K562 (cell line): ENCODE data around the gene JRKL. TPM values are rescaled to one million over a fixed set of nuclear protein-coding genes. Genes with fewer than 3 reads are reported as not detected.

Experiments
- ATAC-seq: fragments of 200-7000 bp; cut with Tn5 transposase; 3 replicates; pipeline ENCODE4 v1.9.1; 2020; ENCODE audit warnings: moderate library complexity
- BruUV-seq: library from RNA; stranded (reverse); fragments of 400-500 nt; replicated peaks from 2 replicates; lab custom pipeline; 2021; lab: Mats Ljungman, UMichigan
- CTCF ChIA-PET: fragments of 300-600 bp; formaldehyde crosslinking; extraction: SDS; loops from one replicate; lab custom pipeline; 2021; ENCODE audit warnings: low intra/inter-chr PET ratio; lab: Yijun Ruan, JAX
- POLR2A ChIA-PET: fragments of 300-600, 350-650 bp; sonication (Branson Sonifier 250); formaldehyde crosslinking; extraction: SDS; loops from one replicate; lab custom pipeline; 2021; ENCODE audit warnings: antibody characterized with exemption, inconsistent platforms; lab: Yijun Ruan, JAX
- DNase-seq, 4 experiments: peaks; one replicate each; pipeline versions ENCODE4 v3.0.0 to v3.0.0-alpha.2; 2011 to 2018; ENCODE audit warnings: low spot score in 3 of 4, mixed read lengths in 3 of 4; ENCODE audit errors: extremely low read depth in 1 of 4
- FAIRE-seq: peaks from 2 replicates; lab custom pipeline; 2011; peaks lifted over from hg19 to GRCh38; lab: Jason Lieb, UNC
- H2AFZ ChIP-seq: 2 replicates; pipeline ENCODE4 v1.6.0; 2011; ENCODE audit warnings: low read depth, low read length, control low read depth, inconsistent platforms
- H3K27ac ChIP-seq: fragments of 200-600 bp; 3 replicates; pipeline ENCODE4 v1.8.0; 2011; ENCODE audit warnings: low read depth, mild to moderate bottlenecking, control low read depth, inconsistent platforms, low read length, moderate library complexity, mixed read lengths; ENCODE audit errors: extremely low read depth
- H3K27me3 ChIP-seq, 2 experiments: fragments of 300-600 bp in 1 of 2; 2 replicates in 1 of 2; 3 replicates in 1 of 2; pipeline versions ENCODE4 v1.6.0 to v1.8.0; 2011; ENCODE audit warnings: inconsistent platforms in 2 of 2, low read length in 2 of 2, mild to moderate bottlenecking in 1 of 2, mixed read lengths in 1 of 2, moderate library complexity in 1 of 2; ENCODE audit not compliant: control insufficient read depth in 2 of 2, insufficient read depth in 2 of 2
- H3K36me3 ChIP-seq: fragments of 300-600 bp; 3 replicates; pipeline ENCODE4 v1.8.0; 2011; ENCODE audit warnings: mild to moderate bottlenecking, low read length, inconsistent platforms; ENCODE audit not compliant: control insufficient read depth, insufficient read depth
- H3K4me1 ChIP-seq, 2 experiments: fragments of 200-600 bp in 1 of 2; replicated peaks in 1 of 2; 2 replicates in 1 of 2; 3 replicates in 1 of 2; pipeline versions ENCODE4 v1.5.1 to v1.8.0; 2011; ENCODE audit warnings: inconsistent platforms in 2 of 2, low read length in 2 of 2, mild to moderate bottlenecking in 1 of 2, mixed read lengths in 1 of 2, moderate library complexity in 1 of 2; ENCODE audit not compliant: control insufficient read depth in 2 of 2, insufficient read depth in 2 of 2
- H3K4me2 ChIP-seq: 2 replicates; pipeline ENCODE4 v1.6.1; 2011; ENCODE audit warnings: low read length, control low read depth, inconsistent platforms, mixed read lengths; ENCODE audit not compliant: insufficient read depth
- H3K4me3 ChIP-seq: fragments of 200-600 bp; sonication (generic), shearing (Covaris generic); 2 replicates; pipeline ENCODE4 v1.5.1; 2016; ENCODE audit warnings: control low read depth, inconsistent platforms
- H3K79me2 ChIP-seq: fragments of 200-600 bp; 3 replicates; pipeline ENCODE4 v1.8.0; 2011; ENCODE audit warnings: low read length, inconsistent platforms; ENCODE audit not compliant: control insufficient read depth, insufficient read depth
- H3K9ac ChIP-seq, 2 experiments: 2 replicates each; pipeline versions ENCODE4 v1.6.0 to v1.6.1; 2011; ENCODE audit warnings: low read depth in 2 of 2, low read length in 2 of 2, control low read depth in 1 of 2, inconsistent platforms in 1 of 2, mild to moderate bottlenecking in 1 of 2, mixed read lengths in 1 of 2; ENCODE audit not compliant: insufficient read depth in 1 of 2
- H3K9me1 ChIP-seq: one replicate; pipeline ENCODE4 v1.6.0; 2011; ENCODE audit warnings: inconsistent platforms, mild to moderate bottlenecking, low read length, moderate library complexity; ENCODE audit not compliant: control insufficient read depth, insufficient read depth
- H3K9me3 ChIP-seq: replicated peaks from 2 replicates; pipeline ENCODE4 v1.5.1; 2011; ENCODE audit warnings: low read depth, low read length, inconsistent platforms; ENCODE audit not compliant: control insufficient read depth, insufficient read depth
- H4K20me1 ChIP-seq: replicated peaks from 2 replicates; pipeline ENCODE4 v1.6.1; 2011; ENCODE audit warnings: low read length, inconsistent platforms, mixed read lengths; ENCODE audit not compliant: control insufficient read depth, insufficient read depth
- ARID2 ChIP-seq: fragments of 450-650 bp; IDR thresholded peaks from 2 replicates; pipeline ENCODE4 v1.6.1; 2017; ENCODE audit warnings: antibody characterized with exemption, mild to moderate bottlenecking
- C11orf30 ChIP-seq: fragments of 450-650 bp; IDR thresholded peaks from 2 replicates; pipeline ENCODE4 v1.6.1; 2016; ENCODE audit warnings: low read depth, mild to moderate bottlenecking
- CEBPZ ChIP-seq: fragments of 150-350 bp; IDR thresholded peaks from 2 replicates; pipeline ENCODE4 v1.6.1; 2014; ENCODE audit warnings: low read depth, mild to moderate bottlenecking, low read length, borderline replicate concordance
- CREM ChIP-seq: IDR thresholded peaks from 2 replicates; pipeline ENCODE4 v1.6.1; 2014; ENCODE audit warnings: antibody characterized with exemption, low read depth
- GATAD2A ChIP-seq: fragments of 450-650 bp; IDR thresholded peaks from 2 replicates; pipeline ENCODE4 v1.6.1; 2017
- HOMEZ ChIP-seq: fragments of 250-450 bp; sonication (Bioruptor Pico); IDR thresholded peaks from 2 replicates; pipeline ENCODE4 v1.4.0; 2020; ENCODE audit warnings: mild to moderate bottlenecking, moderate library complexity
- KHSRP ChIP-seq: fragments of 450-650 bp; IDR thresholded peaks from 2 replicates; pipeline ENCODE4 v1.6.1; 2017
- NBN ChIP-seq: fragments of 450-650 bp; IDR thresholded peaks from 2 replicates; pipeline ENCODE4 v1.6.1; 2016; ENCODE audit warnings: low read depth, mild to moderate bottlenecking
- NFE2 ChIP-seq: IDR thresholded peaks from 2 replicates; pipeline ENCODE4 v1.6.1; 2014; ENCODE audit warnings: antibody characterized with exemption, low read depth
- NFIC ChIP-seq: fragments of 450-650 bp; IDR thresholded peaks from 2 replicates; pipeline ENCODE4 v1.6.1; 2017; ENCODE audit warnings: mild to moderate bottlenecking, inconsistent platforms
- SMAD1 ChIP-seq: fragments of 150-350 bp; IDR thresholded peaks from 2 replicates; pipeline ENCODE4 v1.6.1; 2014; ENCODE audit warnings: low read length, low read depth; ENCODE audit not compliant: partially characterized antibody
- ZNF316 ChIP-seq: fragments of 450-650 bp; IDR thresholded peaks from 2 replicates; pipeline ENCODE4 v1.6.1; 2016
- ZNF57 ChIP-seq: fragments of 450-650 bp; formaldehyde crosslinking; IDR thresholded peaks from 2 replicates; pipeline ENCODE4 v1.4.0; 2020; ENCODE audit warnings: mild to moderate bottlenecking, moderate library complexity
- WGBS: fragments of 100-300 bp; shearing (Covaris generic); methylation state at CpG from one replicate; pipeline ENCODE4 v1.1.6; 2016; ENCODE audit warnings: low coverage, mixed read lengths; ENCODE audit not compliant: insufficient coverage; ENCODE audit errors: missing lambda C conversion rate; 5-methylcytosine and 5-hydroxymethylcytosine counted together
- in situ Hi-C: fragments of 300-500 bp; cut with MboI; formaldehyde crosslinking; loops from 4 replicates; pipeline ENCODE4 v1.15.0; 2018; ENCODE audit warnings: inconsistent platforms, mixed read lengths
- intact Hi-C: fragments of 100-400 bp; cut with micrococcal nuclease; formaldehyde crosslinking; loops from 2 replicates; pipeline ENCODE4 v1.14.2; 2022
- polyA plus RNA-seq, 8 experiments: library from polyadenylated mRNA; depleted of rRNA in 4 of 8; stranded (reverse) in 5 of 8; unstranded in 3 of 8; fragments of >200 nt; fragmentation: Nextera tagmentation in 2 of 8; fragmentation: Illumina TruSeq in 1 of 8; extraction: Ambion mirVana in 2 of 8; extraction: Trizol in 1 of 8; gene quantifications; 2 replicates each; pipeline versions ENCODE4 v1.2.1 to v1.2.3, GENCODE V29; 2011 to 2014; ENCODE audit warnings: inconsistent platforms in 1 of 8, missing spikeins in 1 of 8
- total RNA-seq, 7 experiments: library from RNA; depleted of rRNA in 6 of 7; stranded (reverse); fragments of >200 nt in 6 of 7; fragmentation: Illumina TruSeq in 2 of 7; extraction: Trizol in 2 of 7; gene quantifications; 2 replicates each; pipeline versions ENCODE4 v1.2.1 to v1.2.3, GENCODE V29; 2011 to 2021; ENCODE audit warnings: low replicate concordance in 1 of 7
- TF ChIP-seq, protein P1 (sequence below): fragments of 450-650 bp; IDR thresholded peaks from 2 replicates; pipeline ENCODE4 v1.6.1; 2016; ENCODE audit warnings: low read depth, mild to moderate bottlenecking, moderate library complexity

The JRKL gene
- total and polyA plus RNA-seq, 9 of the 15 experiments (the other 6 are each of a cell fraction or from before 2014, with no cell fraction given) = 4.5 to 14.8 (median 8.5) TPM

- Histone ChIP-seq H3K4me1 (no peaks in the 10 kb centered on the region), H3K4me2 (no peak overlapping the region), H3K9me1 (no peaks in the 10 kb centered on the region), H2AFZ (no peak overlapping the region), H3K9me3 (no peaks in the 10 kb centered on the region), H3K27me3 (no peaks in the 10 kb centered on the region), H3K27ac (no peak overlapping the region), H3K79me2 (no peaks in the 10 kb centered on the region), H3K9ac (no peak overlapping the region), H3K4me3 (no peak overlapping the region), H4K20me1 (no peaks in the 10 kb centered on the region), H3K36me3 (no peaks in the 10 kb centered on the region)
- ATAC-seq (no peak), DNase-seq (no peak), FAIRE-seq (no peak)
- ChIA-PET CTCF (no interaction called here), POLR2A (no interaction called here)
- in situ Hi-C loops = no loop called here
- TF ChIP-seq ZNF316 (peak; percentile 62), HOMEZ (no peak), KHSRP (no peak), NFE2 (peak; percentile 55), C11orf30 (peak; percentile 57; the same call in 1 of the 2 replicates)
- BruUV-seq = no TSS peak
- WGBS = 45% methylated on average over 3 of the region's 3 CpGs
- intact Hi-C loops = no loop called here
Observed at GRCh38 chr11:96397863-96398262, 8.1 kb downstream of the JRKL start.

- Histone ChIP-seq H3K9ac (no peak overlapping the region), H3K36me3 (no peaks in the 10 kb centered on the region), H3K4me2 (no peak overlapping the region), H3K27me3 (no peaks in the 10 kb centered on the region), H3K4me1 (no peaks in the 10 kb centered on the region), H2AFZ (no peak overlapping the region), H3K9me1 (no peaks in the 10 kb centered on the region), H3K79me2 (no peaks in the 10 kb centered on the region), H3K4me3 (no peak overlapping the region), H3K27ac (no peak overlapping the region), H4K20me1 (no peaks in the 10 kb centered on the region), H3K9me3 (no peaks in the 10 kb centered on the region)
- POLR2A ChIA-PET = no interaction called here
- CTCF ChIA-PET = no interaction called here
- WGBS = 15% methylated on average over 1 of the region's 1 CpG
- FAIRE-seq = no peak
- in situ Hi-C loops (no loop called here), intact Hi-C loops (no loop called here)
- DNase-seq = no peak
- ATAC-seq = no peak
- BruUV-seq = no TSS peak
- no peak for TF ChIP-seq NBN
- TF ChIP-seq NFIC = no peak
- no peak for TF ChIP-seq SMAD1
- TF ChIP-seq CREM = no peak
- TF ChIP-seq, protein P1, sequence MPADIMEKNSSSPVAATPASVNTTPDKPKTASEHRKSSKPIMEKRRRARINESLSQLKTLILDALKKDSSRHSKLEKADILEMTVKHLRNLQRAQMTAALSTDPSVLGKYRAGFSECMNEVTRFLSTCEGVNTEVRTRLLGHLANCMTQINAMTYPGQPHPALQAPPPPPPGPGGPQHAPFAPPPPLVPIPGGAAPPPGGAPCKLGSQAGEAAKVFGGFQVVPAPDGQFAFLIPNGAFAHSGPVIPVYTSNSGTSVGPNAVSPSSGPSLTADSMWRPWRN = no peak
- TF ChIP-seq GATAD2A = no peak
- no peak for TF ChIP-seq ARID2
- TF ChIP-seq ZNF57 (CRISPR knock-in tag) = no peak
- no peak for TF ChIP-seq CEBPZ
Observed at GRCh38 chr11:96400697-96401096, 10.9 kb downstream of the JRKL start.
